Mucosa of gallbladder (tissue), 1 donor: ENCODE data around the gene RFPL4A. TPM values are rescaled to one million over a fixed set of nuclear protein-coding genes. Genes with fewer than 3 reads are reported as not detected.

Experiments used
- DNase-seq: peaks from one replicate; pipeline ENCODE4 v3.0.0-alpha.2; 2020; ENCODE audit warnings: low spot score
- total RNA-seq: library from RNA; stranded (reverse); gene quantifications from one replicate; pipeline ENCODE4 v1.2.1, GENCODE V29; 2021
- donor health status: DM: no; HTN: no; CAD: no.

Gene RFPL4A
- total RNA-seq, 1 donor from 2014 or later: 1.1 TPM

DNA sequence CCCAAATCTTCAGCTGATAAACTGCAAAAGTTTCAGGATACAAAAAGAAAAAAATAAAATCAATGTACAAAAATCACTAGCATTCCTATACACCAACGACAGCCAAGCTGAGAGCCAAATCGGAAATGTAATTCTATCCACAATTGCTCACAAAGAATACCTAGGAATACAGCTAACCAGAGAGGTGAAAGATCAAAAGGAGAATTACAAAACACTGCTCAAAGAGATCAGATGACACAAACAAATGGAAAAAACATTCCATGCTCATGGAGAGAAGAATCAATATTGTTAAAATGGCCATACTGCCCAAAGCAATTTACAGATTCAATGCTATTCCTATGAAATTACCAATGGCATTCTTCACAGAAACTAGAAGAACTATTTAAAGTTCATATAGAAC lies 43.4 kb downstream of the RFPL4A start:
- no peak for DNase-seq

DNA sequence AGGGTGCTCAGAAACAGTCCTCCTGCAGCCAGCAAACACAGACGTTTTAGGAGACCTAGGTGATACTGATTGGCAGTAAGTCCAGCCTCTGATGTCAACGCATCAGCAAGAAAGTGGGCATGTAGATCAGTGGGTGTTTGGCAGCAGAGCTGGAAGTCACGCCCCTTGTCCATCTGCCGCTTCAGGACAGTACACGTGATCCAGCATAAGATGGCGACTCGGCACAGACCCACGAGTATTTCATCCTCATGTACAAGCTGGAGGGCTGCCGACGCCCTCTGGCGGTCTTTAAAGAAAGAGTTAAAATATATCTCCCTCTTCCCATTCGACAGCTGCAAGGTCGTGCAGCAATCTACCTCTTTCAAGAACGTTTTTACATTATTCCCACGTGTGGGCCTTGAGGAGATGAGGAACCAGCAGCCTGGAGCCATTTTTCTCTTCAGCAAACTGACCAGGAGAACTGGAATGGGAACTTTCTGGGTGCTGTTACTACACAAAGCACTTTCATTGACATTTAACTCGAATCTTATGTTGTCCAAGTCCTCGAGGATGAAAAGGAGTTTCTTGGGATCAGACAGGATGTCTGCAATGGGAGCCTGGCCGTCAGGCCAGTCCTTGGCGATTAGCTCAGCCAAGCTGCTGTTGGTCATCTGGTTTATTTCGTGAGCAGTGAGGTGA lies 50.6 kb downstream of the RFPL4A start:
- peak; percentile 66 for DNase-seq

GRCh38 chr19:55811340-55811739 lies 52.4 kb downstream of the RFPL4A start:
- no peak for DNase-seq

DNA sequence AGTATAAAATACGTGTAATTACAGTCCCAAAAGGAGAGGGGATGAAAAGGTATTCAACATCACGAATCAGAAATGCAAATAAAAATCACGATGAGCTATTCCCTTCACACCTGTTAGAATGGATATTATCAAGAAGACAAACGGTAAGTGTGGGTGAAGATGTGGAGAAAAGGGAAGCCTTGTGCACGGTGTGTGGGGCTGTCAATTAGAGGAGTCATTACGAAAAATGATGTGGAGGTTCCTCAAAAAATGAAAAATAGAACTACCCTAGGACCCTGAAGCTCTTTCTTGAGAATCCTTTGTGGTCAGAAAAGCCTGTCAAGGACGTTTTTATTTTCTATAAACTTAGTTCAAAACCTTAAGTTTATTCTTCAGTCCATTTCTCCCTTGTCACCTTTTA lies 53.6 kb downstream of the RFPL4A start:
- DNase-seq: no peak

Other genes with a start within 250 kb of the RFPL4A start
- gene SBK2, start 222.0 kb upstream of the RFPL4A start, total RNA-seq: not detected
- 0.20 TPM for gene SBK3, start 213.6 kb upstream of the RFPL4A start, total RNA-seq
- 35.0 TPM for gene ZNF579, start 178.2 kb upstream of the RFPL4A start, total RNA-seq
- 22.7 TPM for gene FIZ1, start 159.6 kb upstream of the RFPL4A start, total RNA-seq
- gene ZNF524, start 158.8 kb upstream of the RFPL4A start, total RNA-seq: 37.8 TPM
- gene ZNF865, start 153.4 kb upstream of the RFPL4A start, total RNA-seq: 21.6 TPM
- 13.0 TPM for gene ZNF784, start 134.5 kb upstream of the RFPL4A start, total RNA-seq
- gene ZNF580, start 118.1 kb upstream of the RFPL4A start, total RNA-seq: 47.3 TPM
- 22.2 TPM for gene ZNF581, start 115.4 kb upstream of the RFPL4A start, total RNA-seq
- 18.4 TPM for gene CCDC106, start 110.9 kb upstream of the RFPL4A start, total RNA-seq
- 202 TPM for gene U2AF2, start 104.1 kb upstream of the RFPL4A start, total RNA-seq
- 172 TPM for gene EPN1, start 83.9 kb upstream of the RFPL4A start, total RNA-seq
- not detected for gene NLRP9, start 20.7 kb upstream of the RFPL4A start, total RNA-seq
- not detected for gene RFPL4AL1, start 10.0 kb downstream of the RFPL4A start, total RNA-seq
- 0.17 TPM for gene NLRP11, start 72.9 kb downstream of the RFPL4A start, total RNA-seq
- not detected for gene NLRP4, start 77.4 kb downstream of the RFPL4A start, total RNA-seq
- gene NLRP13, start 173.2 kb downstream of the RFPL4A start, total RNA-seq: not detected
- gene NLRP8, start 188.7 kb downstream of the RFPL4A start, total RNA-seq: not detected
- gene NLRP5, start 227.7 kb downstream of the RFPL4A start, total RNA-seq: not detected